Common myeloid progenitor, CD34-positive (primary cell): ENCODE data around the gene UBE2K.
A peak's percentile ranks its signal among the peaks of the same experiment; 100 is the strongest.

Experiments used
- CTCF ChIA-PET: fragments of 350-600 bp; sonication (Branson Sonifier 250); formaldehyde crosslinking; loops from one replicate; lab custom pipeline; 2021; ENCODE audit warnings: antibody characterized with exemption; lab: Charles Lee
- POLR2A ChIA-PET: fragments of 350-600 bp; sonication (Branson Sonifier 250); formaldehyde crosslinking; loops from one replicate; lab custom pipeline; 2021; ENCODE audit warnings: antibody characterized with exemption; lab: Charles Lee
- DNase-seq, 3 donors: peaks; one replicate each; pipeline versions ENCODE4 v3.0.0 to v3.0.0-alpha.2; 2013
- H3K27ac ChIP-seq, 2 experiments: 1 replicate in 1 of 2; 2 replicates in 1 of 2; pipeline ENCODE4 v1.7.0; 2013; ENCODE audit warnings: inconsistent platforms in 2 of 2, low read length in 2 of 2, mild to moderate bottlenecking in 2 of 2, low read depth in 1 of 2, moderate library complexity in 1 of 2; ENCODE audit not compliant: severe bottlenecking in 2 of 2, insufficient read depth in 1 of 2, poor library complexity in 1 of 2
- H3K27me3 ChIP-seq, 5 experiments: replicated peaks in 2 of 5; 1 replicate in 3 of 5; 2 replicates in 2 of 5; pipeline versions ENCODE4 v1.6.1 to v1.7.0; 2013; ENCODE audit warnings: low read length in 4 of 5, mild to moderate bottlenecking in 2 of 5, moderate library complexity in 2 of 5, inconsistent platforms in 1 of 5; ENCODE audit not compliant: insufficient read depth in 5 of 5, control insufficient read depth in 4 of 5
- H3K36me3 ChIP-seq, 4 experiments: 1 replicate in 2 of 4; 2 replicates in 2 of 4; pipeline versions ENCODE4 v1.6.1 to v1.7.0; 2013; ENCODE audit warnings: low read length in 3 of 4, control low read depth in 1 of 4, mild to moderate bottlenecking in 1 of 4; ENCODE audit not compliant: control insufficient read depth in 4 of 4, insufficient read depth in 4 of 4
- H3K4me1 ChIP-seq, 4 experiments: 1 replicate in 3 of 4; 2 replicates in 1 of 4; pipeline versions ENCODE4 v1.6.1 to v1.7.1; 2013; ENCODE audit warnings: low read length in 3 of 4, mild to moderate bottlenecking in 3 of 4, control low read depth in 1 of 4, inconsistent platforms in 1 of 4, moderate library complexity in 1 of 4; ENCODE audit not compliant: control insufficient read depth in 4 of 4, insufficient read depth in 4 of 4; ENCODE audit errors: control extremely low read depth in 1 of 4
- H3K4me3 ChIP-seq, 7 experiments: 1 replicate in 4 of 7; 2 replicates in 3 of 7; pipeline versions ENCODE4 v1.5.1 to v1.7.0; 2013; ENCODE audit warnings: mild to moderate bottlenecking in 7 of 7, low read length in 6 of 7, moderate library complexity in 6 of 7, inconsistent platforms in 2 of 7, low read depth in 2 of 7, control low read depth in 1 of 7; ENCODE audit not compliant: insufficient read depth in 4 of 7, control insufficient read depth in 1 of 7; ENCODE audit errors: extremely low read depth in 1 of 7
- H3K9me3 ChIP-seq, 5 experiments: 1 replicate in 4 of 5; 2 replicates in 1 of 5; pipeline versions ENCODE4 v1.6.1 to v1.7.1; 2013; ENCODE audit warnings: low read length in 4 of 5, mild to moderate bottlenecking in 2 of 5, inconsistent platforms in 1 of 5, low read depth in 1 of 5, moderate library complexity in 1 of 5; ENCODE audit not compliant: control insufficient read depth in 4 of 5, insufficient read depth in 2 of 5; ENCODE audit errors: control extremely low read depth in 1 of 5
- WGBS: methylation state at CpG from one replicate; pipeline ENCODE4 v1.1.5; 2013; ENCODE audit not compliant: insufficient coverage; 5-methylcytosine and 5-hydroxymethylcytosine counted together

The UBE2K gene

GRCh38 chr4:39685990-39686389 lies 11.9 kb upstream of the UBE2K start:
- Histone ChIP-seq H3K36me3 (no peaks in the 10 kb centered on the region), H3K4me1 (no peaks in the 10 kb centered on the region), H3K27me3 (no peaks in the 10 kb centered on the region), H3K9me3 (no peaks in the 10 kb centered on the region), H3K4me3 (no peak overlapping the region), H3K27ac (no peak overlapping the region)
- CTCF ChIA-PET = no interaction called here
- POLR2A ChIA-PET = no interaction called here
- DNase-seq = no peak
- WGBS = no CpG with 5 or more reads among the region's 1 CpG

- ChIA-PET POLR2A (no interaction called here), CTCF (interaction anchor here (0.7 kb wide), 2 partner anchors 292 to 717 kb away, joined by 3 to 4 read pairs; no protein-coding TSS in a partner anchor)
- no peak for DNase-seq
- Histone ChIP-seq H3K36me3 (no peaks in the 10 kb centered on the region), H3K9me3 (no peaks in the 10 kb centered on the region), H3K4me1 (no peaks in the 10 kb centered on the region), H3K4me3 (no peak overlapping the region), H3K27me3 (no peaks in the 10 kb centered on the region), H3K27ac (no peak overlapping the region)
Measured at GRCh38 chr4:39687014-39687413, 10.9 kb upstream of the UBE2K start.

GRCh38 chr4:39689970-39690369 lies 8.0 kb upstream of the UBE2K start:
- no peak overlapping the region for H3K27ac ChIP-seq
- ChIA-PET POLR2A (no interaction called here), CTCF (no interaction called here)
- DNase-seq = no peak
- H3K4me1 ChIP-seq = no peaks in the 10 kb centered on the region
- H3K4me3 ChIP-seq = no peak overlapping the region
- no peaks in the 10 kb centered on the region for H3K9me3 ChIP-seq
- H3K27me3 ChIP-seq = no peaks in the 10 kb centered on the region
- no CpG with 5 or more reads among the region's 7 CpGs for WGBS
- H3K36me3 ChIP-seq = no peaks in the 10 kb centered on the region

- peak overlapping the region; percentile 83 to 95 for H3K27ac ChIP-seq
- H3K4me3 ChIP-seq = peak overlapping the region; percentile 76 to 100 (median 94)
- WGBS = 0% methylated on average over 10 of the region's 21 CpGs
- peaks cover 18 to 40% (median 25%) of the 10 kb centered on the region in 4 experiments for H3K4me1 ChIP-seq
- CTCF ChIA-PET = interaction anchor here (0.7 to 0.9 kb wide), 2 partner anchors 15 to 277 kb away, joined by 3 read pairs; no protein-coding TSS in a partner anchor
- H3K27me3 ChIP-seq = no peaks in the 10 kb centered on the region
- POLR2A ChIA-PET = interaction anchor here (0.5 to 1.1 kb wide), 3 partner anchors 29 to 240 kb away, joined by 4 to 5 read pairs (median 4); partner anchors contain the start of genes LIAS and RPL9
- peaks cover 0 to 13% (median 6%) of the 10 kb centered on the region in 4 experiments for H3K36me3 ChIP-seq
- DNase-seq = no peak
- no peaks in the 10 kb centered on the region for H3K9me3 ChIP-seq
Measured at GRCh38 chr4:39698424-39699009, 581 bp downstream of the UBE2K start.

GRCh38 chr4:39699687-39700409 lies 1.9 kb downstream of the UBE2K start:
- POLR2A ChIA-PET = interaction anchor here (0.5 kb wide), 1 partner anchor 30 kb away, joined by 4 read pairs; no protein-coding TSS in a partner anchor
- 0% methylated on average over 1 of the region's 4 CpGs for WGBS
- H3K27me3 ChIP-seq = no peaks in the 10 kb centered on the region
- peaks cover 0 to 13% (median 6%) of the 10 kb centered on the region in 4 experiments for H3K36me3 ChIP-seq
- H3K9me3 ChIP-seq = no peaks in the 10 kb centered on the region
- H3K4me3 ChIP-seq = peak overlapping the region in 5 of 7 experiments; percentile 11 to 96 (median 90)
- CTCF ChIA-PET = interaction anchor here (0.7 to 0.9 kb wide), 2 partner anchors 23 to 275 kb away, joined by 3 read pairs; no protein-coding TSS in a partner anchor
- peak overlapping the region; percentile 19 to 95 for H3K27ac ChIP-seq
- H3K4me1 ChIP-seq = peaks cover 18 to 40% (median 25%) of the 10 kb centered on the region in 4 experiments
- DNase-seq = peak in 2 of 3 donors; percentile 54 to 67

GRCh38 chr4:39700554-39700953 lies 2.6 kb downstream of the UBE2K start:
- peak overlapping the region in 4 of 7 experiments; percentile 0 to 96 (median 92) for H3K4me3 ChIP-seq
- H3K9me3 ChIP-seq = no peaks in the 10 kb centered on the region
- ChIA-PET POLR2A (no interaction called here), CTCF (interaction anchor here (0.9 kb wide), 1 partner anchor 22 kb away, joined by 3 read pairs; no protein-coding TSS in a partner anchor)
- 69% methylated on average over 2 of the region's 3 CpGs for WGBS
- H3K27me3 ChIP-seq = no peaks in the 10 kb centered on the region
- H3K27ac ChIP-seq = peak overlapping the region; percentile 19 to 95
- DNase-seq = peak in 1 of 3 donors; percentile 24
- peaks cover 0 to 13% (median 6%) of the 10 kb centered on the region in 4 experiments for H3K36me3 ChIP-seq
- H3K4me1 ChIP-seq = peaks cover 18 to 40% (median 25%) of the 10 kb centered on the region in 4 experiments

GRCh38 chr4:39702716-39703115 lies 4.8 kb downstream of the UBE2K start:
- Histone ChIP-seq H3K9me3 (no peaks in the 10 kb centered on the region), H3K4me1 (peaks cover 9 to 25% (median 18%) of the 10 kb centered on the region in 4 experiments), H3K36me3 (peaks cover 0 to 13% (median 7%) of the 10 kb centered on the region in 4 experiments), H3K4me3 (no peak overlapping the region), H3K27me3 (no peaks in the 10 kb centered on the region), H3K27ac (no peak overlapping the region)
- 100% methylated on average over 2 of the region's 2 CpGs for WGBS
- ChIA-PET CTCF (no interaction called here), POLR2A (no interaction called here)
- DNase-seq = no peak
